OCI-LY1 (cell line): ENCODE data around the gene ANKRD16.
"Not testable (repeated sequence)": the region's sequence is repeated elsewhere in the genome, so short reads cannot be mapped to it uniquely, and the experiment has no call there.

ENCODE experiments used
- H2AFZ ChIP-seq: fragments of 200-600 bp; sonication (generic), shearing (Covaris generic); 2 replicates; pipeline ENCODE4 v1.6.0; 2014; ENCODE audit warnings: antibody characterized with exemption, mild to moderate bottlenecking, low read length
- H3F3A ChIP-seq: fragments of 200-600 bp; sonication (generic), shearing (Covaris generic); 2 replicates; pipeline ENCODE4 v1.6.0; 2014; ENCODE audit warnings: mild to moderate bottlenecking, antibody characterized with exemption, low read length, moderate library complexity; ENCODE audit not compliant: insufficient read depth
- H3K27ac ChIP-seq: fragments of 200-600 bp; sonication (generic); 2 replicates; pipeline ENCODE4 v1.5.1; 2014; ENCODE audit warnings: low read length, mixed run types, mild to moderate bottlenecking, low read depth; ENCODE audit not compliant: poor library complexity, severe bottlenecking
- H3K27me3 ChIP-seq: fragments of 200-600 bp; sonication (generic); 2 replicates; pipeline ENCODE4 v1.6.0; 2014; ENCODE audit warnings: antibody characterized with exemption, mild to moderate bottlenecking, low read length, moderate library complexity; ENCODE audit not compliant: insufficient read depth
- H3K36me3 ChIP-seq: fragments of 200-600 bp; sonication (generic); 2 replicates; pipeline ENCODE4 v1.6.1; 2014; ENCODE audit warnings: mild to moderate bottlenecking, antibody characterized with exemption, low read length, moderate library complexity, mixed read lengths; ENCODE audit not compliant: insufficient read depth
- H3K4me1 ChIP-seq: fragments of 200-600 bp; sonication (generic); 2 replicates; pipeline ENCODE4 v1.5.1; 2014; ENCODE audit warnings: mild to moderate bottlenecking, low read length, moderate library complexity; ENCODE audit not compliant: insufficient read depth, severe bottlenecking
- H3K4me2 ChIP-seq: fragments of 200-600 bp; sonication (generic), shearing (Covaris generic); 2 replicates; pipeline ENCODE4 v1.6.1; 2014; ENCODE audit warnings: low read length
- H3K4me3 ChIP-seq: fragments of 200-600 bp; sonication (generic); 2 replicates; pipeline ENCODE4 v1.5.1; 2014; ENCODE audit warnings: low read length, low read depth, mild to moderate bottlenecking, mixed read lengths; ENCODE audit not compliant: poor library complexity, severe bottlenecking
- H3K79me2 ChIP-seq: fragments of 200-600 bp; shearing (Covaris generic); 2 replicates; pipeline ENCODE4 v1.6.1; 2016; ENCODE audit warnings: mixed run types, low read length, mixed read lengths; ENCODE audit not compliant: insufficient read depth
- H3K9ac ChIP-seq: fragments of 200-600 bp; sonication (generic), shearing (Covaris generic); 2 replicates; pipeline ENCODE4 v1.6.1; 2014; ENCODE audit warnings: mild to moderate bottlenecking, low read length, mixed read lengths
- H3K9me2 ChIP-seq: fragments of 200-600 bp; sonication (generic), shearing (Covaris generic); 2 replicates; pipeline ENCODE4 v1.6.1; 2014; ENCODE audit warnings: low read depth, mild to moderate bottlenecking, low read length, mixed read lengths
- H3K9me3 ChIP-seq: fragments of 200-600 bp; shearing (Covaris generic); 2 replicates; pipeline ENCODE4 v1.6.1; 2014; ENCODE audit warnings: low read length, mixed read lengths
- H4K20me1 ChIP-seq: fragments of 200-600 bp; sonication (generic), shearing (Covaris generic); 2 replicates; pipeline ENCODE4 v1.6.0; 2016; ENCODE audit warnings: mild to moderate bottlenecking, low read length; ENCODE audit not compliant: insufficient read depth
- EZH2 ChIP-seq: fragments of 200-600 bp; sonication (generic), shearing (Covaris generic); IDR thresholded peaks from 2 replicates; pipeline ENCODE4 v1.8.0; 2017; ENCODE audit warnings: borderline replicate concordance, mixed run types, mild to moderate bottlenecking, antibody characterized with exemption, low read length, moderate library complexity, mixed read lengths
- TF ChIP-seq, protein P1 (sequence below): fragments of 200-600 bp; sonication (generic), shearing (Covaris generic); IDR thresholded peaks from 2 replicates; pipeline ENCODE4 v1.5.1; 2017; ENCODE audit warnings: mild to moderate bottlenecking, antibody characterized with exemption, low read length, moderate library complexity, mixed read lengths

The ANKRD16 gene

DNA sequence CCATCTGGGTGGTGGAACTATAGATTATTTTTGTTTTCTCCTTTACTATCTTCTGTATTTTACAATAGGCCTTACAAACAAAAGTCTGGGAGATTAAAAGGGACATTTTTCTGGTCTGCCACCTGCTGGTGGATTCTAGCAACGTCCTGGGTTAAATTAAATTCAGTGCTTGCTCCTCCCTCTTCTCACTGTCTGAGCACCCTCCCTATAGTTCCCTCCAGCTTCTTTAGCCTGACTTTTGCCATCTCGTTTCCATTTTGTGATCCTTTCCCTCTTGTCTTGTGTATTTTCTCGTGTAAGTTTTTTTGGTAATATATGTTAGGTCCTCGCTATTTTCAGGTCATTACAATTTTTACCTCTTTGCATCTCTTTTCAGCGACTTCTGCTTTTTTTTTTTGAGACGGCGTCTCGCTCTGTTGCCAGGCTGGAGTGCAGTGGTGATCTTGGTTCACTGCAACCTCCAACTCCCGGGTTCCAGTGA, 16.1 kb downstream of the ANKRD16 start:
- Histone ChIP-seq H4K20me1 (no peaks in the 10 kb centered on the region), H3K4me1 (peaks cover 7% of the 10 kb centered on the region), H3K9ac (peak overlapping the region; percentile 35; the same call in 1 of the 2 replicates), H3K4me3 (peak overlapping the region; percentile 35), H3K9me2 (no peaks in the 10 kb centered on the region), H2AFZ (no peak overlapping the region), H3K27me3 (no peaks in the 10 kb centered on the region), H3F3A (no peaks in the 10 kb centered on the region), H3K4me2 (peak overlapping the region; percentile 63), H3K79me2 (no peaks in the 10 kb centered on the region), H3K27ac (peak overlapping the region; percentile 58), H3K9me3 (no peaks in the 10 kb centered on the region), H3K36me3 (peaks cover 21% of the 10 kb centered on the region)
- no peak for TF ChIP-seq EZH2
- TF ChIP-seq, protein P1, sequence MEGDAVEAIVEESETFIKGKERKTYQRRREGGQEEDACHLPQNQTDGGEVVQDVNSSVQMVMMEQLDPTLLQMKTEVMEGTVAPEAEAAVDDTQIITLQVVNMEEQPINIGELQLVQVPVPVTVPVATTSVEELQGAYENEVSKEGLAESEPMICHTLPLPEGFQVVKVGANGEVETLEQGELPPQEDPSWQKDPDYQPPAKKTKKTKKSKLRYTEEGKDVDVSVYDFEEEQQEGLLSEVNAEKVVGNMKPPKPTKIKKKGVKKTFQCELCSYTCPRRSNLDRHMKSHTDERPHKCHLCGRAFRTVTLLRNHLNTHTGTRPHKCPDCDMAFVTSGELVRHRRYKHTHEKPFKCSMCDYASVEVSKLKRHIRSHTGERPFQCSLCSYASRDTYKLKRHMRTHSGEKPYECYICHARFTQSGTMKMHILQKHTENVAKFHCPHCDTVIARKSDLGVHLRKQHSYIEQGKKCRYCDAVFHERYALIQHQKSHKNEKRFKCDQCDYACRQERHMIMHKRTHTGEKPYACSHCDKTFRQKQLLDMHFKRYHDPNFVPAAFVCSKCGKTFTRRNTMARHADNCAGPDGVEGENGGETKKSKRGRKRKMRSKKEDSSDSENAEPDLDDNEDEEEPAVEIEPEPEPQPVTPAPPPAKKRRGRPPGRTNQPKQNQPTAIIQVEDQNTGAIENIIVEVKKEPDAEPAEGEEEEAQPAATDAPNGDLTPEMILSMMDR, result peak; percentile 73

- Histone ChIP-seq H3K79me2 (no peaks in the 10 kb centered on the region), H3K9me2 (no peaks in the 10 kb centered on the region), H3F3A (no peaks in the 10 kb centered on the region), H3K36me3 (peaks cover 6% of the 10 kb centered on the region), H2AFZ (no peak overlapping the region), H3K27me3 (no peaks in the 10 kb centered on the region), H3K4me3 (no peak overlapping the region), H3K9me3 (no peaks in the 10 kb centered on the region), H3K4me1 (peaks cover 10% of the 10 kb centered on the region), H4K20me1 (no peaks in the 10 kb centered on the region), H3K9ac (no peak overlapping the region), H3K4me2 (no peak overlapping the region), H3K27ac (no peak overlapping the region)
- TF ChIP-seq, protein P1, result no peak
- TF ChIP-seq EZH2, result no peak
Observed at GRCh38 chr10:5871596-5871995, 18.1 kb downstream of the ANKRD16 start.

DNA sequence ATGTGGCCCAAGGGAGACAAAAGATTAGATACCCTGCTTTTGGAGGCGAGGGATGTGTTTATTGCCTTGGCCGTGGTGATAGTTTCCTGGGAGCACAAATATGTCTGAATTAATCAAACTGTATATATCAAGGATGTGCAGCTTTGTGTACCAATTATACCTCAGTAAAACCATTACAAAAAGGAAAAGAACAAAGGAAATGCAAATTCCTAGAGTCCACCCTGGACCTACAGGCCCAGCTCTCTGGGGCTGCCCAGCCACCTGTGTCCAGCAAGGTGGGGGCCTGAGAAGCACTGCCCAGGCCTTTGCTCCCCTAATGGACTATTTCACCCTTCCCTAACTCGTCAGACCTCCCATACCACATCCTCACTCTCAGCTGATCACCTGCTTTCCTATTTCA, 20.5 kb downstream of the ANKRD16 start:
- Histone ChIP-seq H3K36me3 (no peaks in the 10 kb centered on the region; the same call in 1 of the 2 replicates), H3K9ac (no peak overlapping the region), H2AFZ (no peak overlapping the region), H4K20me1 (no peaks in the 10 kb centered on the region), H3K4me1 (peaks cover 12% of the 10 kb centered on the region), H3K79me2 (no peaks in the 10 kb centered on the region), H3K9me3 (no peaks in the 10 kb centered on the region), H3F3A (no peaks in the 10 kb centered on the region), H3K4me2 (no peak overlapping the region), H3K4me3 (no peak overlapping the region), H3K27me3 (no peaks in the 10 kb centered on the region), H3K9me2 (no peaks in the 10 kb centered on the region), H3K27ac (no peak overlapping the region)
- TF ChIP-seq, protein P1, result no peak
- TF ChIP-seq EZH2, result no peak

DNA sequence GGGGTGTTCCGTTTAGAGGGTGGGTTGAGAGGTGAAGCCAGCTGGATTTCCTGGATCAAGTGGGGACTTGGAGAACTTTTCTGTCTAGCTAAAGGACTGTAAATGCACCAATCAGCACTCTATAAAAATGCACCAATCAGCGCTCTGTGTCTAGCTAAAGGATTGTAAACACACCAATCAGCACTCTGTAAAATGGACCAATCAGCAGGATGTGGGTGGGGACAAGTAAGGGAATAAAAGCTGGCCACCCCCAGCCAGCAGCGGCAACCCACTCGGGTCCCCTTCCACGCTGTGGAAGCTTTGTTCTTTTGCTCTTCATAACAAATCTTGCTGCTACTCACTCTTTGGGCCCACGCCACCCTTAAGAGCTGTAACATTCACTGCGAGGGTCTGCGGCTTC, 21.3 kb downstream of the ANKRD16 start:
- H3K27me3 ChIP-seq, H3K9me3 ChIP-seq, H3K9me2 ChIP-seq, H4K20me1 ChIP-seq, H3K36me3 ChIP-seq, H3K4me2 ChIP-seq, H3K4me1 ChIP-seq, H3K9ac ChIP-seq, H3F3A ChIP-seq, H3K27ac ChIP-seq, H2AFZ ChIP-seq, H3K4me3 ChIP-seq, H3K79me2 ChIP-seq: not testable (repeated sequence)

GRCh38 chr10:5867091-5867615, 22.5 kb downstream of the ANKRD16 start:
- not testable (repeated sequence) for H3K27ac ChIP-seq, H3K27me3 ChIP-seq, H4K20me1 ChIP-seq, H3K4me2 ChIP-seq, H3K79me2 ChIP-seq, H3K9ac ChIP-seq, H3K9me3 ChIP-seq, H3K9me2 ChIP-seq, H3F3A ChIP-seq, H3K36me3 ChIP-seq, H3K4me3 ChIP-seq, H2AFZ ChIP-seq
- peaks cover 15% of the 10 kb centered on the region for H3K4me1 ChIP-seq
